ENCODE measurements around the gene RAP1A.

DNA sequence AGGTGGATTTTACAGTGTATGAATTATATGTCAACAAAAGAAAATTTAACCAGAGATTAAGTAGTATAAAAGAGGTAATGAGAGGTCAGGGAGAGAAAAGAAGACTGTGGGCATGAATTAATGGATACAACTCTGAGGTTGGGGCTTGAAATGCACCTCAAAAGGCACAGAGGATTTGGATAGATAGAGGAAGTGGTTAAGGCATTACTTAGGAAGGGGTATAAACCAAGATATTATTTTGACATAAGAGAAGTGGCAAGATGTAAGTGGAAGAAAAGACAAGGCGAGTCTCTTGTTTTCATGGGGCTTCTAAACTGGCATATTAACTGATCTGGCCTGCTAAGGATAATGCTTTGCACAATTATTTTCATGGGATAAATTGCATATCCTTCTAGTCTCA lies 34.1 kb downstream of the RAP1A start:
- TF ChIP-seq, protein P1, sequence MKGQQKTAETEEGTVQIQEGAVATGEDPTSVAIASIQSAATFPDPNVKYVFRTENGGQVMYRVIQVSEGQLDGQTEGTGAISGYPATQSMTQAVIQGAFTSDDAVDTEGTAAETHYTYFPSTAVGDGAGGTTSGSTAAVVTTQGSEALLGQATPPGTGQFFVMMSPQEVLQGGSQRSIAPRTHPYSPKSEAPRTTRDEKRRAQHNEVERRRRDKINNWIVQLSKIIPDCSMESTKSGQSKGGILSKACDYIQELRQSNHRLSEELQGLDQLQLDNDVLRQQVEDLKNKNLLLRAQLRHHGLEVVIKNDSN (IDR thresholded peaks at IDR 0.05; ENCODE audit: borderline replicate concordance, low read depth), result no peak
- TF ChIP-seq, protein P2, sequence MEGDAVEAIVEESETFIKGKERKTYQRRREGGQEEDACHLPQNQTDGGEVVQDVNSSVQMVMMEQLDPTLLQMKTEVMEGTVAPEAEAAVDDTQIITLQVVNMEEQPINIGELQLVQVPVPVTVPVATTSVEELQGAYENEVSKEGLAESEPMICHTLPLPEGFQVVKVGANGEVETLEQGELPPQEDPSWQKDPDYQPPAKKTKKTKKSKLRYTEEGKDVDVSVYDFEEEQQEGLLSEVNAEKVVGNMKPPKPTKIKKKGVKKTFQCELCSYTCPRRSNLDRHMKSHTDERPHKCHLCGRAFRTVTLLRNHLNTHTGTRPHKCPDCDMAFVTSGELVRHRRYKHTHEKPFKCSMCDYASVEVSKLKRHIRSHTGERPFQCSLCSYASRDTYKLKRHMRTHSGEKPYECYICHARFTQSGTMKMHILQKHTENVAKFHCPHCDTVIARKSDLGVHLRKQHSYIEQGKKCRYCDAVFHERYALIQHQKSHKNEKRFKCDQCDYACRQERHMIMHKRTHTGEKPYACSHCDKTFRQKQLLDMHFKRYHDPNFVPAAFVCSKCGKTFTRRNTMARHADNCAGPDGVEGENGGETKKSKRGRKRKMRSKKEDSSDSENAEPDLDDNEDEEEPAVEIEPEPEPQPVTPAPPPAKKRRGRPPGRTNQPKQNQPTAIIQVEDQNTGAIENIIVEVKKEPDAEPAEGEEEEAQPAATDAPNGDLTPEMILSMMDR (IDR thresholded peaks at IDR 0.05), result no peak
- no peak for TF ChIP-seq POLR2AphosphoS5 (IDR thresholded peaks at IDR 0.05; ENCODE audit: low read depth, low read length)
- no peak for TF ChIP-seq TAF1 (IDR thresholded peaks at IDR 0.05; ENCODE audit: borderline replicate concordance, low read depth, low read length)
- no peak for TF ChIP-seq EP300 (IDR thresholded peaks at IDR 0.05; ENCODE audit: borderline replicate concordance in 1 of 2, low read depth in 1 of 2, low read length in 1 of 2)
- TF ChIP-seq, protein P3, sequence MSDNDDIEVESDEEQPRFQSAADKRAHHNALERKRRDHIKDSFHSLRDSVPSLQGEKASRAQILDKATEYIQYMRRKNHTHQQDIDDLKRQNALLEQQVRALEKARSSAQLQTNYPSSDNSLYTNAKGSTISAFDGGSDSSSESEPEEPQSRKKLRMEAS (IDR thresholded peaks at IDR 0.05; ENCODE audit: low read depth), result no peak
- no peak for TF ChIP-seq CHD2 (IDR thresholded peaks at IDR 0.05; ENCODE audit: low read length, partially characterized antibody)
- TF ChIP-seq RFX5 (IDR thresholded peaks at IDR 0.05; ENCODE audit: low read length), result no peak
- no peak for TF ChIP-seq FOXM1 (IDR thresholded peaks at IDR 0.05; ENCODE audit: low read depth)
- no peak for TF ChIP-seq EZH2phosphoT487 (IDR thresholded peaks at IDR 0.05; ENCODE audit: borderline replicate concordance, low read depth)
- TF ChIP-seq TEAD4 (IDR thresholded peaks at IDR 0.05; ENCODE audit: borderline replicate concordance, insufficient read depth), result no peak
- no peak for TF ChIP-seq GABPA (IDR thresholded peaks at IDR 0.05; ENCODE audit: low read depth)
- TF ChIP-seq, protein P4, sequence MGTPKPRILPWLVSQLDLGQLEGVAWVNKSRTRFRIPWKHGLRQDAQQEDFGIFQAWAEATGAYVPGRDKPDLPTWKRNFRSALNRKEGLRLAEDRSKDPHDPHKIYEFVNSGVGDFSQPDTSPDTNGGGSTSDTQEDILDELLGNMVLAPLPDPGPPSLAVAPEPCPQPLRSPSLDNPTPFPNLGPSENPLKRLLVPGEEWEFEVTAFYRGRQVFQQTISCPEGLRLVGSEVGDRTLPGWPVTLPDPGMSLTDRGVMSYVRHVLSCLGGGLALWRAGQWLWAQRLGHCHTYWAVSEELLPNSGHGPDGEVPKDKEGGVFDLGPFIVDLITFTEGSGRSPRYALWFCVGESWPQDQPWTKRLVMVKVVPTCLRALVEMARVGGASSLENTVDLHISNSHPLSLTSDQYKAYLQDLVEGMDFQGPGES (IDR thresholded peaks at IDR 0.05; ENCODE audit: low read depth, low read length), result no peak
- TF ChIP-seq, protein P5, sequence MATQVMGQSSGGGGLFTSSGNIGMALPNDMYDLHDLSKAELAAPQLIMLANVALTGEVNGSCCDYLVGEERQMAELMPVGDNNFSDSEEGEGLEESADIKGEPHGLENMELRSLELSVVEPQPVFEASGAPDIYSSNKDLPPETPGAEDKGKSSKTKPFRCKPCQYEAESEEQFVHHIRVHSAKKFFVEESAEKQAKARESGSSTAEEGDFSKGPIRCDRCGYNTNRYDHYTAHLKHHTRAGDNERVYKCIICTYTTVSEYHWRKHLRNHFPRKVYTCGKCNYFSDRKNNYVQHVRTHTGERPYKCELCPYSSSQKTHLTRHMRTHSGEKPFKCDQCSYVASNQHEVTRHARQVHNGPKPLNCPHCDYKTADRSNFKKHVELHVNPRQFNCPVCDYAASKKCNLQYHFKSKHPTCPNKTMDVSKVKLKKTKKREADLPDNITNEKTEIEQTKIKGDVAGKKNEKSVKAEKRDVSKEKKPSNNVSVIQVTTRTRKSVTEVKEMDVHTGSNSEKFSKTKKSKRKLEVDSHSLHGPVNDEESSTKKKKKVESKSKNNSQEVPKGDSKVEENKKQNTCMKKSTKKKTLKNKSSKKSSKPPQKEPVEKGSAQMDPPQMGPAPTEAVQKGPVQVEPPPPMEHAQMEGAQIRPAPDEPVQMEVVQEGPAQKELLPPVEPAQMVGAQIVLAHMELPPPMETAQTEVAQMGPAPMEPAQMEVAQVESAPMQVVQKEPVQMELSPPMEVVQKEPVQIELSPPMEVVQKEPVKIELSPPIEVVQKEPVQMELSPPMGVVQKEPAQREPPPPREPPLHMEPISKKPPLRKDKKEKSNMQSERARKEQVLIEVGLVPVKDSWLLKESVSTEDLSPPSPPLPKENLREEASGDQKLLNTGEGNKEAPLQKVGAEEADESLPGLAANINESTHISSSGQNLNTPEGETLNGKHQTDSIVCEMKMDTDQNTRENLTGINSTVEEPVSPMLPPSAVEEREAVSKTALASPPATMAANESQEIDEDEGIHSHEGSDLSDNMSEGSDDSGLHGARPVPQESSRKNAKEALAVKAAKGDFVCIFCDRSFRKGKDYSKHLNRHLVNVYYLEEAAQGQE (IDR thresholded peaks at IDR 0.05; ENCODE audit: low read depth, low read length), result no peak
